GM23338 (cell line): Measurements from ENCODE around the gene ADSS1.

Source experiments
- CREB1 ChIP-seq: fragments of 250-450 bp; sonication (Bioruptor Pico); IDR thresholded peaks from 2 replicates; pipeline ENCODE4 v1.5.0; 2020; ENCODE audit warnings: low read depth, mild to moderate bottlenecking, moderate library complexity
- CTCF ChIP-seq, 2 experiments: fragments of 200-600 bp in 1 of 2; sonication (generic) in 1 of 2; conservative IDR thresholded peaks; 2 replicates each; pipeline versions ENCODE4 v1.5.1 to v1.6.1; 2016 to 2017; ENCODE audit warnings: antibody characterized with exemption in 2 of 2, low read depth in 2 of 2, mild to moderate bottlenecking in 2 of 2, moderate library complexity in 1 of 2
- ETS1 ChIP-seq: IDR thresholded peaks from 2 replicates; pipeline ENCODE4 v1.6.1; 2016; ENCODE audit warnings: antibody characterized with exemption
- EZH2 ChIP-seq: fragments of 200-600 bp; sonication (generic); IDR thresholded peaks from one replicate; pipeline ENCODE4 v1.8.0; 2017; ENCODE audit warnings: antibody characterized with exemption, mild to moderate bottlenecking, low read depth; ENCODE audit not compliant: unreplicated experiment
- EZH2phosphoT487 ChIP-seq: fragments of 200-600 bp; sonication (generic); IDR thresholded peaks from one replicate; pipeline ENCODE4 v1.8.1; 2018; ENCODE audit warnings: antibody characterized with exemption; ENCODE audit not compliant: unreplicated experiment
- JUNB ChIP-seq: IDR thresholded peaks from one replicate; pipeline ENCODE4 v1.6.1; 2016; ENCODE audit warnings: antibody characterized with exemption; ENCODE audit not compliant: unreplicated experiment
- NANOG ChIP-seq: IDR thresholded peaks from 2 replicates; pipeline ENCODE4 v1.6.1; 2016; ENCODE audit warnings: antibody characterized with exemption, borderline replicate concordance
- POLR2AphosphoS5 ChIP-seq: IDR thresholded peaks from 2 replicates; pipeline ENCODE4 v1.6.1; 2016; ENCODE audit warnings: antibody characterized with exemption, low read depth
- REST ChIP-seq: IDR thresholded peaks from one replicate; pipeline ENCODE4 v1.6.1; 2018; ENCODE audit warnings: antibody characterized with exemption; ENCODE audit not compliant: unreplicated experiment
- ZNF114 ChIP-seq: fragments of 250-450 bp; sonication (Bioruptor Pico); IDR thresholded peaks from 2 replicates; pipeline ENCODE4 v1.5.0; 2020; ENCODE audit warnings: mild to moderate bottlenecking, moderate library complexity
- ZNF331 ChIP-seq: fragments of 250-450 bp; sonication (Bioruptor Pico); IDR thresholded peaks from 2 replicates; pipeline ENCODE4 v1.5.0; 2020; ENCODE audit warnings: low read depth, mild to moderate bottlenecking, moderate library complexity

- TF ChIP-seq CTCF (conservative IDR thresholded peaks at IDR 0.05; ENCODE audit: low read depth in 2 of 2) (no peak), POLR2AphosphoS5 (no peak), REST (no peak), EZH2phosphoT487 (no peak), EZH2 (no peak), CREB1 (no peak), NANOG (no peak), ZNF331 (CRISPR knock-in tag) (no peak), ETS1 (no peak), JUNB (no peak), ZNF114 (CRISPR knock-in tag) (no peak)
These were observed 2.3 kb upstream of the ADSS1 start for GRCh38 chr14:104721505-104722431.
